MV-4-11 (cell line): Measurements from ENCODE around the gene SH3D21.
A peak's percentile ranks its signal among the peaks of the same experiment; 100 is the strongest.

Experiments used
- DNase-seq: peaks from one replicate; lab custom pipeline; 2025; lab: John Stamatoyannopoulos, UW

SH3D21 gene

DNA sequence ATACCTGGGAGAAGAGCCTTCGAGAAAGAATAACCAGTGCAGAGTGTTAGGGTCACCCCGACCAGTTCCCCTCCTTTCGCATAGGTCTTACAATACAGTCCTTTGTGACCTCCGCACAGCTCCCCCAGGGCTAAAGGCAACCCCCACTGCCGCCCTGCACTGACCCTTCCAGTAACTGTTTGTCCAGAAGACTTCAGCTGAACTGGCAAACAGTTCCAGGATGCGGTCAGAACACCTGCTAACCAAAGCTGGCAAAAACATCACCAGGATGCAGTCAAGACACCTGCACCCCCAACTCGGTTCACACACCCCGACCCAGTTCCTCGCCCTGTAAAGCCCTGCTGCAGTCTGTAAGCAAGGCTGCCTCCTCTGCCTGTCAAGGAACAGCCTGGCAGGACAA is 23.6 kb downstream of the SH3D21 start:
- no peak for DNase-seq

DNA sequence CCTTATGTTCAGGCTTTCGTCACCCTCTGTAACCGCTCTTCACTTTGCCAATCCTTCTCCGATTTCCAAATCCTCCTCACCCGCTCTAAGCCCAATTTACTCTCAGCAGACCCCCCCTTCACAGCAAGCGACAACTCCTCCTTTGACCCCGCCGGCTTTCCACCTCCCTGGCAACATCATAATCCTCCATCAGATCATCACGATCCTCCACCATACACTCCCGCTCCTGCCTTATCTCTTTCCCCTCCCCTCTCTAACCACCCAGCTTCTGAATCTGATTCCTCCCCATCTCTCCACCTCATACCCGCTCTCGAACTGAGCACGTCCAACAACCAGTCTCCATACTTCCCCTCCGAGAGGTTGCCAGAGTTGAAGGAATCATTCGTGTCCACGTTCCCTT is 24.8 kb downstream of the SH3D21 start:
- no peak for DNase-seq

DNA sequence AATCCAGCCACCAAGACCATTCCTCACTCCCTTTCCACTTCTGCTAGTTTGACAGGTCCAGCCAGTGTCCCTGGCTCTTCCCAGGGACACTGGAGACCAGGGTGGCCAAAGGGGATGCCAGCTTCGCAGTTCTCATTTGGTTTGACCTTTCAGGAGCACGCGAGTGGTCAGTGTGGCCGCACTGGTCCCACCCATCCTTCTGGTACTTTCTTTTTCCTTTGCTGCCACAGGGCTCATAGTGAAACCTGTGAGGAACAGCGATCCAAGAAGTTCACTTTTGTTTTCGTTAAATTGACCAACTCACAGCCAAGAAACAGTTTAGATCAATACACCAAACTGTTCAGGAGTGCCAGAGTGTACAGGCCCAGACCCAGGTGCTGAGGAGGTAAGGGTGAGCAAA is 31.7 kb downstream of the SH3D21 start:
- DNase-seq, result no peak

DNA sequence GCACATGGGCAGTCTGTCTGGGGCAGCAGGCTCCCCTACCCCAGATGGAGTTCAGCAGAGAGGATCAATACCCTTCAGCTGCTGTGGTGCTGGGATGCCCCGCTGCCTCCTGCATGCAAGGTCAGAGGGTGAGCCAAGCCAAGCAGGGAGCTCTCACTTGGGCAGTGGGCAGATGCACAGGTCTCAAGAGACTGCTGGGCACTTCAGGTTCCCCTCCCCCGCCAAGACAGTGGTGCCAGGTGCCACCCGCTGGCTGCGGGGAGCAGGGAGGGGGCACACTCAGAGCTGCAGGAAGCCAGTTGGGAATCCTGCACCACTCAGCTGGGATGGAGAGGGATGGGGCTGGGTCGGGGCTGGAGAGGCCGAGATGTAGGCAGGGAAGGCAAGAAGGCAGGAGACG is 33.0 kb downstream of the SH3D21 start:
- DNase-seq, result no peak

DNA sequence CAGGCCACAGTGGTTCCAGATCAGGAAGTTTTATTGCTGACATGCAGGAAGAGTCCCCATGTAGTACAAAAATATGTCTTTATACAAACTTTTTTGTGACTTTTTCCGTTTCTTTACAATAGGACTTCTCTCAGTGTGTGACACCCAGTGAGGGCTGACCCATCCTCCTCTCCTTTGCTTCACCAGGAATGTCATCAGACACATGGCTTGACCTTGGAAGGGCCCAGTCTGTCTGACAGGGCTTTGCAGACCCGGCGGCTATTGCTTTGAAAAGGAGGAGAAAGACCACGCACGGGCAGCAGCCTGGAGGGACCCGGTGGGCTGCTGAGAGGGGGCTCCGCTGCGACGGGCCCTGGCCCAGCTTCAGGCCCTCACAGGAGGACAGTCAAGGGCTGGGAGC is 33.4 kb downstream of the SH3D21 start:
- no peak for DNase-seq

DNA sequence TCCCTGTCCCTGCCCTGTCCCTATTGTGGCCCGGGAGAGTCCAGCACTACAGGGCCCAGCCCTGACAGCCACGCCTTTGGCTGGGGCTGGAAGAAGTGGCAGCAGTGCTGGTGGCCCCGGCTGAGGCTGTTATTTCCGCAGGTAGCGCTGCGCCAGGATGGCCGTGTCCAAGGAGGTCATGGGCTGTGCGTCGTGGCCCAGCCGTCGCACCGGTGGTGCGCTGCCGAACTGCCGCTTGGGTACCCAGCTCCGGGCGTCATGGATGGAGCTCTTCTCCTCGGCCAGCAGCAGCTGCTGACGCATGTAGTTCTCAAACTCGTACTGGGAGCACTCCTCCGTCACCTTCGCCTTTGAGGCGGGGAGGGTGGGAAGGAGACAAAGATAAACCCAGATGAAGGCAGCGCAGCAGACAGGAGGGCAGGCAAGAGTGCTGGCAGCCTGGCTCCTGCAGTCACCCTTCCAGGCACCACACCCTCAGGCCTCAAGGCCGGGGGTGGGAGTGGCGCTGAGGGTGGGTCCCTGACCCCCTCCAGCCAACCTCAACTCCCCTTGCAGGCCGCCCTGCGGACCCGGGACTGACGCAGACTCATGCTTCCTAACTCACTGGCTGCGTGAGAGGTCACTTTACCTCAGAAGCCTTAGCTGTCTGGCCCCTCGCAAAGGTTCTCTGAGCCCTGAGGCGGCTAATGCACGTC is 35.6 kb downstream of the SH3D21 start:
- no peak for DNase-seq

DNA sequence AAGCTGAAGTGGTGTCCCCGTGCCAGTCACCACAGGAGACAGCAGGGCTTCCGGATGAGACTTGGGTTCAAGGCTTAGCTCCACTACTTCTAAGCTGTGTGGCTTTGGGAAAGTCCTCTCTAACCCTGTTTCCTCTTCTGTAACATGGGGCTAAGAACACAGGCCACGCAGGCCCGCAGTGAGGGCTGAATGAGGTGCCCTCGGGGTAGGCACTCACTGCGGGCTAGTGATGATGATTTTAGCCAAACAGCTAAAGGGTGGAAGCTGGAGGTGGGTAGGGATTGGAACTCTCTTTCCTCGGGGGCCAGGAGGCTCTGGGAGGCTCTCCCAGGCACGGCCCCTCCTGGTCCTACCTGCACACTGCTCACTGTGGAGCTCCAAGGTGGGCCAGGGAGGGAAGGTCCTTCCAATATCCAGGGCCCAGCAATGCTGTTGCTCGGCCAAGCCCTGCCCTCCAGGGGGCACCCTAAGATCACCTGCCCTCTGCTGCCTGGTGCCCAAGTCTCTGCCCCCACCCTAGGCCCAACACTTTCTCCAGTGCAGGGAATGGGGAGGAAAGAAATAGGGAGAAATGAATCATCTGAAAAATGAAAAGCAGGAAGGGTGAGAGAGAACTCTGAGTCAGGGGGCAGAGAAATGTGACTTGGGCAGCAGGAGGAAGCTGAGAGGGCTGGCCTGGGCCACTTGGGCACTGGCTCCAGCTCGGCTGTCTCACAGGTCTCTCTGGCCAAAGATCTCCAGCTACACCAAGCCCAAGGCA is 36.4 kb downstream of the SH3D21 start:
- peak; percentile 36 for DNase-seq

DNA sequence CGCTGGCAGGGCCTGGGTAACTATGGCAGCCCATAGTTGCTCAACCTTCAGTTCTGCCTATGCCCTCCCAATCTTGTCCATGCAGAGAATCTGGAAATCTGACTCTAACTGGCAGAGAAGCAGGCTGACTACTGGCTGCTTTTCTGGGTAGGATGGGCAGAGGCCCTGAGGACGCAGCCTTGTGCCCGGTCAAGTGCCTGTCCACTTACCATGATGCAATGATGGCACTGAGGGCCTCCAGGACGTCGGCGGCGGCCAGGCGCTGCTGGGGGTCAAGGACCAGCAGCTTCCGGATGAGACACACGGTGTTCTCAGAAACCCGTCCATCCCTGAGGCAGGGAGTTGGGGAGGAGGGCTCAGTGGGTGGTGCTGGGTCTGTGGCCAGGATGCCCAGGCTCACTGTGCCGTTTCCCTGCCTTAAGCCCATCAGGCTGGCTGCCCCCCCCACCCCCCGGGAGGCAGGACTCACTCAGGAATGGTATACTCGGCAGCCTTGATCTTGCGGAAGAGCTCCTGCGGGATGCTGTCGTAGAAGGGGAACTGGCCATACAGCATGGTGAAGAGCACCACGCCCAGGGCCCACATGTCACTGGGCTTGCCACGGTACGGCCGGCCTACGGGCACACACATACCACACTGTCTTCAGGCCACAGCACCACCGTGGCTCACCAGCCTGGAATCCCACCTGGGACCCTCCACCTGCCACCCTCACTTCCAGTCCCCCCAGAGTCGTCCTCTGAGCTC is 37.7 kb downstream of the SH3D21 start:
- no peak for DNase-seq

DNA sequence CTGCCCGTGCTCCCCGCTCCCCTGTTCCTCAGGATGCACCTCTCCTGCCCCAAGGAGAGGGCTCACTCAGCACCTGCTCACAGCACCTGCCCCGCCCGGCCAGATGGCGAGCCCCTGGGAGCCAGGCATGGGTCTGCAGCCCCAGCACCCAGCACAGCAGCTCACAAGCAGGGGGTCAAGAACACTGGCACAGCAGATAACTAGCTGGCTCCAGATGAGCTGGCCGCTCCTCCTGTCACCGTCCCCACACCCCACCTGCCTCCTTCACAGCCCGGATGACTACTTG is 38.2 kb downstream of the SH3D21 start:
- no peak for DNase-seq

DNA sequence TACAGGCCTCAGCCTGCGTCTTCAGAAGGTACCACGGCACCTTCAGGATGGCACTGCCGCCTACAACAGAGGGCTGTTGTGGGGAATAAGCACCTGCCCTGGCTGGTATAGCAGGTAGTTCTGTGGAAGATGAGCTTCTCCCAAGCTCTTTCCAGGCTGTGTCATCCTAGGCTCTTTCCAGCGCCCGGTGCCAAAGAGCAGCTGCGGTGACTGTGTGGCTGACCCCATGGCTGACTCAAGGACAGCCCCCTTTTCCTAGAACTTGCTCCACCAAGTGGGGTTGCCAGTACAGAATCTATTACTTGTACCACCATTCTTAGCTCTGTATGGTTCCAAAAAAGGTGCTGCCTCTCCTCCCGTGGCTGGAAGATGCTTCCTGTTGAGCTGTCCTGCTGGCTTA is 39.2 kb downstream of the SH3D21 start:
- no peak for DNase-seq

DNA sequence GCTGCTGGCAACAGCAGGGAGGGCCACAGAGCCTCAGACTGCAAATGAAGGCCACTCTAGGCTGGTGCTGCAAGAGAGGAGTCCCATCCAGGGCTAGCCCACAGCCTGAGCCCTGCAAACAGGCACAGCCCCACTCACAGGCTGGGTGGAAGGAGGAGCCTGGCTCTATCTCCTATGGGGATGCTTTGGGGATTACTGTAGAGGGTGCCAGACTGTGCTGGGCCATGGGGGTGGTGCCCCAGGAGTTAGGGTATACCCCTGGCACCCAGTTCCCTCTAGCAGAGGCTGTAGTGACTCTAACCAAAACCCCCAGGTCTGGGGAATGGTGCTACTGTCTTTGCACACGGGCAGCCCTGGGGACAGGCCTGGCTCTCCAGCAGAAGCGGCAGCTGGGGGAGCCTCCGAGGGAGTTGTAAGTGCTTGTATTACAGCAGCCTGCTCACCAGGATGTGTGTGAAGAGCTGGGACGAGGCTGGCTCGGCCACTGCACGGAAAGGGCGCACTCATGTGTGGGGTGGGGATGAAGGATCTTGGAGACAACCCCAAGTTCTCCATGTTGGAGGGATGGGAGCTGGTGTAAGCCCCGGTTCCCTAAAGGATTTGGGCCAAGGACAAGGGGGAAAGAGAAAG is 40.7 kb downstream of the SH3D21 start:
- DNase-seq, result no peak

DNA sequence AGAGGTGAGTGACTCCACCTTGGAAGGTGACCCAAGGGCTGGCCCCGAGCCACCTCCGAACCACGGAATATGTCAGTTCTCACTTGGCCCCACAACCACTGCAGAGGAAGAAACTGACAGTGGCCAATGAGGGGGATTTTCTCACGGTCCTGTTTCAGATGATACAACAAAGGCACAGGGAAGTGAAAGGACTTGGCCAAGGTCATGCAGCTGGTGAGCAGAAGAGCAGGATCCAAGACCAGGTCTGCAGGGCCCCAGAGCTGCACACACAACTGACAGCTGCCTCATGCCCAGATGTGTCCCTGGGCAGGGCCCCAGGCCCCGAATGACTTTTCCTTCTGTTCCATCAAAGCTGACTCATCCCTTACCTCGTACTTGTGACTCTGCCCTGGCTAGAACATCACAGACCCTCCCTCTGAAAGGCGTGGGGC is 43.1 kb downstream of the SH3D21 start:
- peak; percentile 96 for DNase-seq

DNA sequence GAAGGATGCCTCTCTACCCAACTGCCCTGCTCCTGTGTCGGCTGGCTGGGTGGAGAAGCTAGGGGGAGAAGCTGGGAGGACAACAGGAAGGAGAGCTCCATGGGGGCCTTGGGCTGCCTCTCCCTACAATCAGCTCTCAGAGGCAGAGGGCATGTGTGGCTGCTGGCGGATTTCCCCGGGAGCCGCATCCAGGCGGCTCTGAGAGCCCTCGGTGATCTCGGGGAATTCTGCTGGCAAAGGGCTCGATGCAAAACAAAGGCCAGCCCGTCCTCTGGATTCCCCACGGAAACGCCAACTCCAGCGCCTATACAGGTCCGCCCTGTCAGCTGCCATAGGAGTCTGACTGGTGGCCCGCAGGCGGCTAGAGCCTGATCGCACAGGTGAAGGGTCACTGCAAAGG is 43.7 kb downstream of the SH3D21 start:
- DNase-seq, result no peak

DNA sequence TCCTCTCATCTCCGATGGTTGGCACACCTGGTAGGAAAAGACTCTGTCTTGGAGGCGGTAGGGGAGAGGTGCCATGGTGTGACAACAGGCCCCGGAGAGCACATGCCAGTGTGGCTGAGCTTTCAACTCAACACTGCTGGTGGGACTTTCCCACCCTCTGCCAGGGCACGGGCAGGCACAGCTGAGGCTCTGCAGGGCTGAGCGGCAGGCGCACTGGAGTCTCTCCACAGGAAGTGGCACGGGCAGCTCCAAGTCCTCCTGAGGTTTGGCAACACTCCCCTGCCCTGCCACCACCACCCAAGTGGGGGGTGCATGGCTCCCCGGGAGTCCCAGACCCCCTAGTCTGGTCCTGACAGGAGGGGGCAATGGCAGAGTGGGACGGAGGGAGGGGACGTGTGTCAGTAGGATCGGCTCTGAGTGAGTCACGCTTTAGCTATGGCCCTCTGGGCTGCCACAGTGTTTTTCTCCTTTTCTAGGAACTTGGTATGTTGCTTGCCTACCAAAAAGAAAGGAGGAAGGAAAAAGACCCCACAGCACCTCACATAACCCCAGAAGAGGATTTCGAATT is 44.6 kb downstream of the SH3D21 start:
- DNase-seq, result peak; percentile 68

DNA sequence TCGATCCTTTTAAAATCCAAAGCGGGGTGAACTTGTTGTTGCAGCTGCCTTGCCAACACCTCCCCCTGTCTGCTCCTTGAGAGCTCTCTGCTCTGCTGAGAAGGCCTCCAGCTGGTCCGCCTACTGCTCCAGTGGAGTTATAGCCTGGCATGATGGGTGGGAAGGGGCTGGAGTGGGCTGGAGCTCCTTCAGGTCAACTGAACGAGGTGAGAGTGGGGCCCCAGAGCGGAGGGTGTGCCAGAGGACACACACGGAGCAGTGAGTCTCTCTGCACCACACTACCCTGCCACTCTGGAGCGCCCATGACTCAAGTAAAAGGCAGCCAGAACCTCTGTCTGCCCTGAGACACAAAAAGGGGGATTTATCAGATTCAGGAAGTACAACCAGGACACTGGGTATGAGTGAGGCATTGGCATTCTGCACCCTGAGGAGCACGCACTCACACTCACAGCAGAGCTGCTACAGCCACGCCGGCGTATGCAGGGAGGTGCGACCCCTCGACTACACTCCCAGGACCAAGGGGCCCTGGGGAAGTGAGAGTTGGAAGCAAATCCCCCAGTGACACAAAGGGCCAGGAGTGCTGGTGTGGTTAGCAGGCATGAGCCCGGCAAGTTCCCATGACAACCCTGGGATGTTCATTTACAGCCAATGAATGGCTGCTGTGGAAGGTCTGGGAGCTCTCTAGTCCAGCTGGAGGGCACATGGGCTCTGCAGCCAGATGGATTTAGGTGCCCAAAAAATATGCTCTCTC is 45.2 kb downstream of the SH3D21 start:
- DNase-seq, result peak; percentile 78

DNA sequence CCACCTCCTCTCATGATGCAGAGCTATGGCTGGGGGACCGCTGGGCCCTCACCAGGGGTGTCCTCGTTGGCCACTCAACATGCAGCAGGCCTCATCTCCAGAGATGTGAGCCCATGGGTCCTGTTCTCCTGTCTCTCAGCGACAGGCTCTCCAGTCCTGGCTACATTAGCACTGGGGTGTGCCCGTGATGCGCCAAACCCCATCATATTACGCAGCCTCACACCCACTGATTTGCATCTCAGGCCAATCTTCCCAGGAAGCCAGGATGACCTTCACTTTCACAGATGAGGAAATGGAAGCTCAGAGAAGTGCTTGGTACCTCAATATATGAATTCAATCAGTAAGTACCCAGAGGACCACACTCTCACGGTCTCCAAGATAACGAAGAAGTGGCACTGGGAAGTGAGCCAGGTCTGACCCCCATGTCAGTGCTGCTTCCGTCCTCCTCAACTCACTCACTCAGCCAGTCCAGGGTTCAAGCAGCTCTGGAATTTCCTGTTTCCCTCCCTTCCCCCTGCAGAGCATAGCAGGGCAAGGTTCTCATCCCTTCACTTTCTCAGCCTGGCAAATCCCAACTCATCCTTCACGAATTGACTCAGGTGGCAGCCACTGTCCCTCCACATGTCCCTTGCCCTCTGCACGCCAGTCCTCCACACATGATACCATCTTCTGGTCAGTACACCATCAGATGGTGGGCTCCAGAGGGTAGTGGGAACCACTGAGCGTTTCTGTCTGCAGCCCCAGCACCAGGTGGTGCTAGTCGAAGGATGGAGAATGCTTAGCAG is 46.1 kb downstream of the SH3D21 start:
- DNase-seq, result no peak

DNA sequence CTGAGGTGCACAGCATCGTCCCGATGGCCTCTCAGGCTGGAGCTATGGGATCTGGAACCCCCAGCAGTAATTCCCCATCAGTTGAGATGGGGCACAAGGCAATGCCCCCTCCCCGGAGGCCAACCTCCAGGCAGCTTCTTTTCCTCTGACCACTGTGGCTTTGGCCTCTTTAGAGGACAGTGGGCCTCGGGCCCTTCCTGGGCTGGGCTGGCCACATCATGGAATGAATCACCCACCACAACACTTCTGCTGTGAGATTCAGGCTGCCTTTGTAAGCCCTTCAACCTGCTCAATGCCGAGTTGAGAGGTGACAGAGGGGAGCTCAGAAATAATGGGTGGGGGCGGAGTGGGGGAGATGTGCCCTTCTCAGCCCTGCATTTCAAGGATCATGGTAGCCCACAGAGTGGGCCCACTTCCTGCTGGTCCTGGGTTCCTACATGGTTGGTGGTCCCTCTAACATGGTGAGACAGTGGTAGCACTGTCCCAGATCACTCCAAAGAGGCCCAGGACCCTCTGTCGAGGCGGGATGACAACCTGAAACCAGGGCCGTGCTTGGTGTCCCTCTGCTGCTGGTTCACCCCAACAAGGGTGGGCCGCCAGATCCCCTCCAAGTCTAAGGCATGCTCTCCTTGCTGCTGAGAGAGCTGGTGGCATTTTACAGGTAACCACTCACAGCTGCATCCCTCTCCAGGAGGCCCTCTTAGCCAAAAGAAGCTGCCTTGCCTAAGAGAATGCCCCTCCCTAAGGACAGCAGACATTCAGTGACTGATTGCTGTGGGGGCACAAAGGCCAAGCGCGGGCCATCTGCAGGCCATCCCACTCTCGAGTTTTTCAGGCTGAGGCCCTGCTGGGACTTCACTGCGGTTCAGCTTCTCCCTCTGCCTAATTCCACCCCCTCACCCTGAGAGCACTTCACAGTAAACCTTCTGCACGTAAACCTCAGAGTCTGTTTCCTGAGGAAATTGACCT is 47.0 kb downstream of the SH3D21 start:
- DNase-seq, result peak; percentile 41

DNA sequence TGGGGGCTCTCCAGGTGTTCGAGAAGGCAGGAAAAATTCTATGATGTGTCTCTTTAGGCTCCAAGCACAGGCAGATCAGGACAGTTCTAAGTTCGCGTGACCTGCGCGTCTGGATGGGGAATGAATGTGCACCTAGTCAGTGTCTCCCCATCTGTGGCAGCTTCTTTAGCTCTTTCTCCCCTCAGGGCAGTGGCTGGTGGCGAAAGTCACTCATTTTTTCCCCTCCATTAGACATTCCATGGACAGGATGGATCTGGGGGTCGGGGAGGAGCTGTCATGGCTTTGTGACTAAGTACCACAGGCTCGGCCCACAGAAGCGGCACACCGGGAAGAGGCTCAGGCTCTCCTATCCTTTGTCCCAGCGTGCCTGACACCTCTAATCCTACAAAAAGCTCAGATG is 48.3 kb downstream of the SH3D21 start:
- DNase-seq, result no peak

DNA sequence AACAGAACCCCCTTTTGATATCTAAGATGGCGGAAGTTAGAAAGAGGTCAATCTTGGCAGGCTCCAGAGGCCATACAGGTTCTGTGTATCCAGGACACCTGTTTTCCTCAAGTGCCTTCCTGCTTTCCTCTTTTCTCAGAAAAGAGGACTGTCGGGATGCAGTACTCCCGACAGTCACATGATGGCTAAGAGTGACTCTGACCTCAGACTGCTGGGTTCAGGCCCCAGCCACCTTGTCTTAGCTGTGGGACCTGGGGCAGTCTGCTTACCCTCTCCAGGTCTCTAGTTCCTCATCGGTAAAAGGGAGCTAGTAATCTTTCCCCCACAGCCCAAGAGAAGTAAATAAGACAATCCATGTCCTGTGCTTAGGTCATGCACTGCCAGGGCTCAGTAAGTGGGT is 49.6 kb downstream of the SH3D21 start:
- no peak for DNase-seq
